Upper lobe of right lung (tissue), 1 donor: ENCODE data around the gene USP38. TPM values are rescaled to one million over a fixed set of nuclear protein-coding genes. Genes with fewer than 3 reads are reported as not detected.
A peak's percentile ranks its signal among the peaks of the same experiment; 100 is the strongest.

Experiments
- ATAC-seq: fragments of 200-7000 bp; cut with Tn5 transposase; one replicate; pipeline ENCODE4 v1.9.1; 2020; ENCODE audit warnings: mild to moderate bottlenecking, moderate library complexity
- DNase-seq: peaks from one replicate; pipeline ENCODE4 v3.0.0-alpha.2; 2020
- H3K27ac ChIP-seq: fragments of 200-600 bp; one replicate; pipeline ENCODE4 v1.8.0; 2022
- H3K27me3 ChIP-seq: fragments of 200-600 bp; one replicate; pipeline ENCODE4 v1.8.0; 2022; ENCODE audit warnings: mild to moderate bottlenecking
- H3K36me3 ChIP-seq: fragments of 200-600 bp; one replicate; pipeline ENCODE4 v1.8.0; 2022
- H3K4me1 ChIP-seq: fragments of 200-600 bp; one replicate; pipeline ENCODE4 v1.8.0; 2022
- H3K4me3 ChIP-seq: fragments of 200-600 bp; one replicate; pipeline ENCODE4 v1.8.0; 2022; ENCODE audit warnings: mild to moderate bottlenecking
- H3K9me3 ChIP-seq: fragments of 200-600 bp; one replicate; pipeline ENCODE4 v1.8.0; 2022
- intact Hi-C: fragments of 100-400 bp; cut with DNase I; formaldehyde crosslinking; loops from one replicate; pipeline ENCODE4 v1.11.0; 2022
- total RNA-seq: library from RNA; stranded (reverse); fragmentation: NEBNext Ultra II Directional; extraction: Animal tissue kit (Norgen Biotek cat#: 25700); gene quantifications from one replicate; pipeline ENCODE4 v1.2.1, GENCODE V29; 2021
- TF ChIP-seq, protein P1 (sequence below): fragments of 200-600 bp; IDR thresholded peaks from one replicate; pipeline ENCODE4 v1.8.0; 2022; ENCODE audit warnings: antibody characterized with exemption
- donor health status: DM: no; HTN: yes; CAD: no; lungs with severe emphysema.

The USP38 gene
- total RNA-seq, 1 donor from 2014 or later = 25.7 TPM

- Histone ChIP-seq H3K27ac (peak overlapping the region; percentile 94), H3K36me3 (peaks cover 22% of the 10 kb centered on the region), H3K27me3 (no peaks in the 10 kb centered on the region), H3K9me3 (no peaks in the 10 kb centered on the region), H3K4me1 (peaks cover 34% of the 10 kb centered on the region), H3K4me3 (peak overlapping the region; percentile 87)
- TF ChIP-seq, protein P1, sequence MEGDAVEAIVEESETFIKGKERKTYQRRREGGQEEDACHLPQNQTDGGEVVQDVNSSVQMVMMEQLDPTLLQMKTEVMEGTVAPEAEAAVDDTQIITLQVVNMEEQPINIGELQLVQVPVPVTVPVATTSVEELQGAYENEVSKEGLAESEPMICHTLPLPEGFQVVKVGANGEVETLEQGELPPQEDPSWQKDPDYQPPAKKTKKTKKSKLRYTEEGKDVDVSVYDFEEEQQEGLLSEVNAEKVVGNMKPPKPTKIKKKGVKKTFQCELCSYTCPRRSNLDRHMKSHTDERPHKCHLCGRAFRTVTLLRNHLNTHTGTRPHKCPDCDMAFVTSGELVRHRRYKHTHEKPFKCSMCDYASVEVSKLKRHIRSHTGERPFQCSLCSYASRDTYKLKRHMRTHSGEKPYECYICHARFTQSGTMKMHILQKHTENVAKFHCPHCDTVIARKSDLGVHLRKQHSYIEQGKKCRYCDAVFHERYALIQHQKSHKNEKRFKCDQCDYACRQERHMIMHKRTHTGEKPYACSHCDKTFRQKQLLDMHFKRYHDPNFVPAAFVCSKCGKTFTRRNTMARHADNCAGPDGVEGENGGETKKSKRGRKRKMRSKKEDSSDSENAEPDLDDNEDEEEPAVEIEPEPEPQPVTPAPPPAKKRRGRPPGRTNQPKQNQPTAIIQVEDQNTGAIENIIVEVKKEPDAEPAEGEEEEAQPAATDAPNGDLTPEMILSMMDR = no peak
- no peak for DNase-seq
- intact Hi-C loops = no loop called here
- no peak for ATAC-seq
Measured at GRCh38 chr4:143186212-143186611, 1.5 kb downstream of the USP38 start.

DNA sequence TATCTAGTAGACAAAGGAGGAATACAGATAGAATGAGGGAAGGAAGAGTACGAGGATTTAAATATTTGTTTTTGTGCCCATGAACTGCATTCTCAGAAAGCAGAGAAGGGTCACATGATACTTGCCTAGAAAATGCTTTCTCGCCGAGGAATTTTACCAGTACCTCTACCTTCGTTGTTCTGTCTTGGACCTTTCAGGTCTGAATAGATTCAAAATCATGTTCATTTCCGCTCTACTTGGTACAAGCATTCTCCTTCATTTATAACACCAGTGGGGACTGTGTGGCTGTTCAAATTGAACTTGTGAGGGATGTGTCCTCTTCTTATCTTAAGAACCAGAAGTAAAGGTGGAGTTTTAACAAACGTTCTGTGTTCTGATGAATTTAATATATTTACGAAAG is 1.9 kb downstream of the USP38 start:
- Histone ChIP-seq H3K9me3 (no peaks in the 10 kb centered on the region), H3K27me3 (no peaks in the 10 kb centered on the region), H3K4me3 (peak overlapping the region; percentile 87), H3K27ac (no peak overlapping the region), H3K36me3 (peaks cover 27% of the 10 kb centered on the region), H3K4me1 (peaks cover 34% of the 10 kb centered on the region)
- DNase-seq (no peak), ATAC-seq (no peak)
- intact Hi-C loops = no loop called here
- TF ChIP-seq, protein P1 = no peak

GRCh38 chr4:143188136-143189088 is 3.7 kb downstream of the USP38 start:
- peak overlapping the region; percentile 87 for H3K4me3 ChIP-seq
- H3K36me3 ChIP-seq = peaks cover 43% of the 10 kb centered on the region
- intact Hi-C loops = no loop called here
- no peak overlapping the region for H3K27ac ChIP-seq
- no peak for ATAC-seq
- no peaks in the 10 kb centered on the region for H3K9me3 ChIP-seq
- TF ChIP-seq, protein P1 = no peak
- H3K4me1 ChIP-seq = peaks cover 27% of the 10 kb centered on the region
- no peaks in the 10 kb centered on the region for H3K27me3 ChIP-seq
- no peak for DNase-seq

- H3K9me3 ChIP-seq = no peaks in the 10 kb centered on the region
- no peak overlapping the region for H3K27ac ChIP-seq
- TF ChIP-seq, protein P1 = no peak
- no peak for ATAC-seq
- no peaks in the 10 kb centered on the region for H3K27me3 ChIP-seq
- DNase-seq = no peak
- peaks cover 24% of the 10 kb centered on the region for H3K4me1 ChIP-seq
- H3K36me3 ChIP-seq = peaks cover 54% of the 10 kb centered on the region
- peak overlapping the region; percentile 87 for H3K4me3 ChIP-seq
- intact Hi-C loops = no loop called here
Measured at GRCh38 chr4:143189528-143189927, 4.8 kb downstream of the USP38 start.

DNA sequence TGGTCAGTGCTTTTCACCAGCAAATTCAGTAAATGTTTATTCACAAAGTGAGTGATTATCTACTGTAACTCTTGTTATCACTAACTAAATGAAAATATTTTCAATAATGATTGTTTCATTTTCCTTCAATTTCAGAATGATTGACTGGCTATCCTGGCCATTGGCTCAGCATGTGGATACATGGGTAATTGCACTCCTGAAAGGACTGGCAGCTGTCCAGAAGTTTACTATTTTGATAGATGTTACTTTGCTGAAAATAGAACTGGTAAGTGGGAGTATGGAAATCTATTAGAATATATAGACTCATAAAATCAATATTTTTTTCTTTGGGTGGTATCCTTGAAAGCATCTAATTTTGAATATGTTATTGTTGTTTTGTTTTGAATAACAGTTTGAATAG is 10.9 kb downstream of the USP38 start:
- no peak for ATAC-seq
- Histone ChIP-seq H3K27ac (no peak overlapping the region), H3K4me1 (no peaks in the 10 kb centered on the region), H3K9me3 (no peaks in the 10 kb centered on the region), H3K4me3 (no peak overlapping the region), H3K36me3 (peaks cover 97% of the 10 kb centered on the region), H3K27me3 (no peaks in the 10 kb centered on the region)
- intact Hi-C loops = no loop called here
- DNase-seq = no peak
- TF ChIP-seq, protein P1 = no peak
